ENCODE data around the gene DCAF17.
"Not testable (repeated sequence)": the region's sequence is repeated elsewhere in the genome, so short reads cannot be mapped to it uniquely, and the experiment has no call there.

Gene DCAF17

DNA sequence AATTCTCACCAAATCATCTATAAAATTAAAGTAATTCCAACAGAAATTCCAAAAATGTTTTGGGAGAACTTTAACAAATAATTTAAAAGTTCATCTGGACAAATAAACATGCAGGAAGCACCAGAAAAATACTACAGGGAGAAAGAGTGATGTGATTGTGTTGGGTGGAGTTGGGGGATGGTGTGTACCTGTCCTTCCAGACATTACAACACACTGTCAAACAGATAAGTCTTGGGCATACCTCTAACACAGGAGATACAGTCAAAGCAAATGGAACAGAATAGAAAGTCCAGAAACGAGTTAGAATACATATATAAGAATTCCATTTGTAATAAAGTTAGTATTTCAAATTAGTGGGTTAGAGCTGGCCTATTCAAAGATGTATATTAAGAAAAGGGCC, 22.8 kb upstream of the DCAF17 start:
- DNase-seq = no peak

DNA sequence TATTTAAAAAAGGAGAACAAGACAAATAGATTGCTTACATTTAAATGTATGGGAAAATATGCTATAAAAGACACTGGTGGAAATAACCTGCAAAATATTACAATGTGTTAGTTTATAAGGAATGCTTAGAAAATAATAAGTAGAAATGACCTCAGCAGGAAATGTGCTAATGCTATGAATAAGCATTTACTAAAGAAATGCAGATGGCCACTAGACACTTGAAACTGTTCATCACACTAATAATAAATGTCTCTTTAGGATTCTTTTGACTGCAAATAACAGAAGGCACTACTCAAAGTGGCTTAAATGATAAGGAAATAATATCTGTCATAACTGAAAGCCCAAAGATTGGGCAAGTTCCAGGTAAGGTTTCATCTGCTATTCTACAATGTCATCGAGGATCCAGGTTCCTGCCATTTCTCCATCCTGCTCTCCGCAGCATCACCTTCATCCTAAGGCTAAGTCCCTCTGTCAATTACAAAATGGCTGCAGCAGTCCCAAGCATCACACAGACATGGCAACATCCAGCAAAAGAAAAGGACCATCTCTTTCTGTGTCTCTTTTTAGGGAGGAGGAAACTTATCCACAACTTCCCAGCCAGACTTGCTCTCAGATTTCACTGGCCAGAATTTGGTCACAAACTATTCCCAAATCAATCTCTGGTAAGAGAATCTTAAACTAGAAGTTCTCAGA, 22.1 kb upstream of the DCAF17 start:
- DNase-seq = no peak

DNA sequence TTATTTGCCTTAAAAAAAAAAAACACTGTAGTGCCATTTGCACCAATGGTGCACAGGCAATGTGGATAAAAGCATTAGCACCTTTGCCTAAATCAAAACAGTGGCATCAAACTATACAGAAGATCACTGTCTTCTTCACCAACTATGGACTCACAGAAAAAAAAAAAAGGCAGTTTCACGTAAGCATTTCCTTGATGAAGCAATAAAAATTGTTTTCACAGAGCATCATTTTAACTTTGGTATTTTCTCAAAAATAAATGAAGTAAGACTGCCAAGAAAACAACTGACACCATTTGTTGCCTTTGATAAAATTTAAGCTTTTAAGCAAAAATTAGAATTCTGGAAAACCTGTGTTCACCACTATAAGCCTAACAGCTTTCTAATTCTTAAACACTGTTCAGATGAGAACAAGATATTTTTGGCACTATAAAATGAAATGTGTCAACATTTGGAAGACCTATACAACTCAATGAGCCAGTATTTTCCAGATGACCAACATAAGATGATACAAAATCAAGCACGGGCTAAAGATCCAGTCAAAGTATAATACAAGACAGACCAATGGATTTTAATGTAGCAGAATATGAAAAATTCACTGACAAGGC, 21.4 kb upstream of the DCAF17 start:
- no peak for DNase-seq

DNA sequence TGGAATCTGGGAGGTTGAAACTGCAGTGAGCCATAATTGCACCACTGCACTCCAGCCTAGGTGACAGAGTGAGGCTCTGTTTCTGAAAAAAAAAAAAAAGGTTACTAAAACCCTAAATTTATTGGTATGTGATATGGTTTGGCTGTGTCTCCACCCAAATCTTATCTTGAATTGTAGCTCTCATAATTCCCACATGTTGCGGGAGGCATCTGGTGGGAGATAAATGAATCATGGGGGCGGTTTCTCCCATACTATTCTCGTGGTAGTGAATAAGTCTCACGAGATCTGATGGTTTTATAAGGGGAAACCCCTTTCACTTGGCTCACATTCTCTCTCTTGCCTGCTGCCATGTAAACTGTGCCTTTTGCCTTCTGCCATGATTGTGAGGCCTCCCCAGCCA, 19.4 kb upstream of the DCAF17 start:
- not testable (repeated sequence) for DNase-seq

DNA sequence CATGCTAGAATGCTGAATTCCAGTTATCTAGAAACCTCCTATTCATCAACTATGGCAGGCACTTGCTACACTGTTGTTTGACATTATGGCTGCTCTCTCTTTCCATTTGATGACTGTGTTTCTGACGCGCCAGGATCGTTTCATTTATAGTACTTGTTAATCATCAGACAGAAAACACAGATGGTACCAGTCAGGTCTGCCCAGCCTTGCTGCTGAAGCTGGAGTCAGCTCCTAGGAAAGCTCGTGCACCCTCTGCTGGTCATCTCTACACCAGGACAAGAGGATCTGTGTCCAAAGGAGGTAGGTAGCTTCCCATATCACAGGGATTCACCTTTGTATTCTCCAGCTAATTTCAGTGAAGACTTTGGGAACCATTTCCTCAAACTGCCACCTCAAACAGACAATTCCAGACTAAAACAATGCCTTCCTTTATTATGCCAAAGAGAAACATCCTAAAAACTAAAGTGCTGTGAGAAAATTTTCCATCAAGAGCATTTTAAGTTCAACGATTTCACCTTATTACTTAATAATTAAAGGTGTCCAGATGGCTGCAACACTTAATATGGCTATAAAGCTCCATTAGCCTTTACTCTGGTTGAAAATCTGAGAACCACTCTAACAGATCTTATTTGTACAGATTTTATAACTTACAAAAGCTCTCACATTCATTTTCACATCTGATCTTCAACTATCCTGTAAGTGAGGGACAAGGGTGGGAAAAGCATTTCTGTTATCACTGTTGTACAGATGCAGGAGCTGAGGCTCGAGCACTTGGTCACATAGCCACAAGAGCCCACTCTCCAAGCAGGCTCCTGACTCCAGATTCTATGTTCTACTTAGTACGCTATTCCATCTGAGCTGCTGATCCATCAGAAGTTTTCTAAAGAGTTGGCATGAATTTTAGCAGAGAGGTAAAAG, 17.8 kb upstream of the DCAF17 start:
- peak; percentile 99 for DNase-seq

DNA sequence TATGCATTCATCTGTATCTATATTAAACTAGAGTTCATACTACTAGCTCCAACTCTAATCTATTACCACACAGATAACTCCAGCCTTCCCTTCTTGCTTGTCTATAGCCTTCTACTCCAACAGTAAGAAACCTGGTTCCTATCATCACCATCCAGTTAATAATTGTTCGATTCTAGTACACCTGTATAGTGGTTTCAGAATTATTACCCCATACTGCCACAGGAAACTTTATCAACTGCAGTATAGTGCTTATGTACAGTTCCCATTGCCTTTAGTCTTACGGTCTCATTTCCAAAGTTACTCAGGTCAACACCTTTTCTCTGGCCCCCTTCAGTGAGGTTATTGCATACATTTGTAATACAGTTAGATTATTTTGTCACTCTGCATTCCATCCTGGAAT, 14.7 kb upstream of the DCAF17 start:
- DNase-seq = no peak

DNA sequence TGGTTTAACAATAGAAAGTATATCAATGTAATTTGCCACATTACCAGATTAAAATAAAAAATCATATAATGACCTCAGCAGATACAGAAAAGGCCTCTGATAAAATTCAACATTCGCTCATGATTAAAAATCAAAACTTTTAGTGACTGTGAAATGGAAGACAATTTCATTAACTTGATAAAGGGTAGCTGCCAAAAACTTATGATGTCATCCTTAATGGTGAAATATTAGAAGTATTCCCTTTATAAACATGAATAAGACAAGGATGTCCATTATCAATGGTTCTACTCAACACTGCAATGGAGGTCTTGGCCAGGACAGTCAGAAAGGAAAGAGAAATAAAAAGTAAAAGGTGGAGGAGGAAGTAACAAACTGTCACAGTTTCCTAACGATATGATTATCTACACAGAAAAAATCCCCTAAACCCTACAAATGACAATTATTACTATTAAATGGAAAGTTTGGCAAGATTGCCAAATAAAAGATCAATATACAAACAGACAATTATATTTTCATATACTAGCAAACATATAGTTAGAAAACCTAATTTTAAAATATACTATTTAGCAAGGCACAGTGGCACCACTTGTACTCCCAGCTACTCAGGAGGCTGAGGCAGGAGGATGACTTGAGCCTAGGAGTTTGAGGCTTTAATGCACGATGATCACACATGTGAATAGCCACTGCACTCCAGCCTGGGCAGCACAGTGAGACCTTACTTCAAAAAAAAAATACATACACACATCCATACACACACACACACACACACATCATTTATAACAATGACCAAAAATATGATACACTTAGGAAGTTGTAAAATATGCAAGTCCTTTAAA, 13.1 kb upstream of the DCAF17 start:
- no peak for DNase-seq

DNA sequence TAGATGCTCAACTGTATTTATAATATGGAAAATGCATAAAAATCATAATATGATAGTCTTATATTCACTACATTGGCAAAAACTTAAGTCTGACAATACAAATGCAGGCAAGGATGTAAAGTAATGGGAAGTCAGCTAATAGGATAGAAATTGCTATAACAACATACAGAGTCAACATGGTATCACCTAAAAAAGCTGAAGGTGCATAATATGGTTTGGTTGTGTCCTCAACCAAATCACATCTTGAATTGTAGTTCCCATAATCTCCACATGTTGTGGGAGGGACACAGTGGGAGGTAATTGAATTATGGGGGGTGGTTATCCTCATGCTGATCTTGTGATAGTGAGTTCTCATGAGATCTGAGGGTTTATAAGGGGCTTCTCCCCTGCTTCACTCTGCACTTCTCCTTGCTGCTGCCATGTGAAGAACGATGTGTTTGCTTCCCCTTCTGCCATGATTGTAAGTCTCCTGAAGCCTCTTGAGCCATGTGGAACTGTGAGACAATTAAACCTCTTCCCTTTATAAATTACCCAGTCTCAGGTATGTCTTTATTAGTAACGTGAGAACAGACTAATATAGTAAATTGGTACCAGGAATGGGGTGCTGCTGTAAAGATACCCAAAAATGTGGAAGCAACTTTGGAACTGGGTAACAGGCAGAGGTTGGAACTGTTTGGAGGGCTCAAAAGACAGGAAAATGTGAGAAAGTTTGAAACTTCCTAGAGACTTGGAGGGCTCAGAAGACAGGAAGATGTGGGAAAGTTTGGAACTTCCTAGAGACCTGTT, 11.1 kb upstream of the DCAF17 start:
- DNase-seq = not testable (repeated sequence)

DNA sequence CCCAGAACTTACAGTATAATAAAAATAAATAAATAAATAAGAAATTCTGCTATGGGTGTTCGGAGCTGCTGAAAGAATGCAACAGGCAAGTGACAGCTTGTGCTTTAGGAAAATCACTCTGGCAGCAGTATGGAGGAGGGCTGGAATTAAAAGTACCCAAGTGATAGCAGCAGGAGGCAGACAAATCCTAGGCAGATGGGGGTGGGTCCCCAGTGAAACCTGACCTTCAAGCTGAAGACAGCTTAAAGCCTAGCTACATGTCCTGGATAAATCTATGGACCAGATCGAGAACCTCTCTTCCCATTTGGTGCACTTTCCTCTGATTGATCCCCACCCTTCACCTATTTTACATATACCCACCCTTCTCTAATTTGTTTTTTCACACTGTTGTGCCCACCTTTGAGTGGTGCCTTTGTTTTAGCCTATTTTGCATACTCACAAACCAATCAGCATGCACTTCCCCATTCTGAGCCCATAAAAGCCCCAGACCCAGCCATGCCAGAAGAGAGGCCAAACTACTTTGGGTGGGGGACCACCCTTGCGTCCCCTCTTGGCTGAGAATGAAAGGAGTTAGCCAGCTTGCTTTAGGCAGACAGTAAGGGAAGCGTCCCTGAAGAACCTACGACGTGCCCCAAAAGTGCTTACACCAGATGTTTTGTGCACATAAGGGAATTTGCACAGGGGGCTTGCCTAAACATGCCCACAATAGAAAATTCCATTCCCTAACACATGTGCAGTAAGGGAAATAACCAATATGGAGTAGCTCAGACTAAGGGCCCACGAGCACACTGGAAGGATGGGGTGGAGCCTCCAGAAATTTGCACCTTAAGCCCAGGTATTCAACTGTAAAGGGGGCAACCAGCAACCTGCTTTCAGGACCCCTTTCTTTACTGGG, 3.3 kb upstream of the DCAF17 start:
- DNase-seq = peak; percentile 51

DNA sequence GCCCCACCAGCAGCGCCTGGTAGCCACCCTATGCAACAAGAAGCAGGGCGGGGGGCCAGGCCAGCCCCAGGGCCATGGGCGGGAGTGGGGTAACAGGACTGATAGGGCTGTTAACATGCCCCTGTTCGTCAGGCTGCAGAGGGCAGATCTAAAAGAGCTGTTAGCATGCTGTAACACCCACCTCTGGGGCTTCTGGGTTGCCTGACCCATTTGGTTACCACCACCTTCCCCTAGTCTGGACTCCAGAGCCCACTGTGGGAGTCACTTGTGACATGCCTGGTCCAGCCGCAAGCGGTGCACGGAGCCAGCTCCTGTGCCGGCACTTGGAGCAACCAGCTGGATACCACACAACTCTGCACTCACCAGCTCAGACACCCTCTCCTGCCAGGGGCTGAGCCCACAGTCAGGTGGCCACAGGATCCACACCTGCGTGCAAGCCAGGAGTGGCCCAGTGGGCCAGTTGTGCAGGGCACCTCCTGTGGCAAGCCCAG, 2.3 kb upstream of the DCAF17 start:
- DNase-seq = no peak

DNA sequence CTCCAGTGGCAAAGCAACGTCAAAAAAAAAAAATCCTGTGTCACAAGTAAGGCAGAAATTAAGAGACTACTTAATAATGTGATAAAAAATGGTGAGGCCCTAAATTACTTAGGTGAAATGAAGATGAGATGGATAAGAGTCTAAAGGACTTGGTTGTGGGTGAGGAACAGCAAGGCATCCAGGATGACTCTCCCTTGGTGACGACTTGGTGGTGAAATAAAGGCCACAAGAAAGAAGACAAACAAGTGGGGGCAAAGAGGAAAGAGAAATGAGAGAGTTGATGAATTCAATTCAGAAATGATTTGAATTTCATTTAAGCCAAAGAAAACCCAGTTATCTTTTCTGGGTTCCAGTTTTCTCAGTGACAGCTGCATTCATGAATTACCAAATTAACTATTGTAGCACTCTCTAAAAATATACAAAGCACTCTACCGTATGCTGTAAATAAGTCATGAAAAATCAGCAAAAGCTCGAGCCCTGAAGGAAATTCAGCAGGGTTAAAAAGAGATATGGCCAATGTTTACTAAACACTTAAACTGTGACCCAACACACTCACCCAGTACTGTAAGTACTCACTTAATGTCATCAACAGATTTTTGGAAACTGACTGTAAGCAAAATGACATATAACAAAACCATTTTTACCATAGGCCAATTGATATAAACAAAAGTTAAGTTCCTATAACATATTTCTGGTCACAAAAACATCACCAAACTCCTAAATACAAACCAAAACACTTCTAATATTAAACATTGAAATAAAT, 1.6 kb upstream of the DCAF17 start:
- no peak for DNase-seq

DNA sequence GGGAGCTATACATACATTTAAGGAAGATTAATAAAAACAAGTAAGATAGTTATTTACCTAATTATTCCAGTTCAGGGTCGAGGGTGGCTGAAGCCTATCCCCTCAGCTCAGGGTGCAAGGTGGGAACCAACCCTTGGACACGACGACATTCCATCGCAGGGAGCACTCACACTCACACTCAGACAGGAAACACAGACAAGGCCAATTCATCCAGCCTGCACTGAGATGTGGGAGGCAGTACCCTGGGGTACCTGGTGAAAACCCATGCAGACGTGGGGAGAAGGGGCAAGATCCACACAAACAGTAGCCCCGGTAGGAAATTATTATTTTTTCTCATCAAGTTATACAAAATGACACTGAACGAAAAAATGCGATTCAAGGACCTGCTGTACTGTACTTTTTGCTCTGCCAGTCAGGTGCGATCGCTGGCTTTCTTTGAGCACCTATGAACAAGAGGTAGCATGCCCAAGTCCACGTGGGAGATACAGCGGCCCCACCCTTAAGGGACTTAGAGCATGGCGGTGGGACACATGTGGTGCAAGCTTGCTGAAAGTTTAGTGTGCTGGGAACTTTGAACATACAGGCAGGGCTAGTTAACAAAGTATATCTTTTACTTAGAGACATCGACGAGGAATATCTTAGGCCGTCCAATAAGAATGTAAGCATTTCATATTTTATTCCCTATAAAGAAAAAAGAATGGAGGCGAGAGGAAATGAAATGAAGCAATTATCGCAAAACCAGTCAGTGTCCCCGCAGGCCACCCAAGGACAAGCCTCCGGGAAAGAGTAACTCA, 860 bp upstream of the DCAF17 start:
- peak; percentile 53 for DNase-seq

DNA sequence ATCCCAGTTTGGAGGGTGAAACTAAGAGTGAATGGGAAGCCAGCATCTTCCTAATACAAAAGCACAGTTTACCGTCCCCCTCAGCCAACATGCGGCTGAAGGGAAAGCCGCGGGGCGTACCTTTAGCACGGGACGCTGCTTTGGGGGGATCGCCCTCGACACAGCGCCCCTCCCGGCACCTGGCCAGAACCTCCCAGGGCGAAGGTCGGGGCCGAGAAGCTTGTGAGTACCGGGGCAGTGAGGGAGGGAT, 338 bp upstream of the DCAF17 start, which contains the start of gene METTL8:
METTL8 (minus strand) TSS at position 228 of the 250 bp plus-strand sequence. CDS start 41,805 bp downstream, outside the sequence.
- no peak for DNase-seq

DNA sequence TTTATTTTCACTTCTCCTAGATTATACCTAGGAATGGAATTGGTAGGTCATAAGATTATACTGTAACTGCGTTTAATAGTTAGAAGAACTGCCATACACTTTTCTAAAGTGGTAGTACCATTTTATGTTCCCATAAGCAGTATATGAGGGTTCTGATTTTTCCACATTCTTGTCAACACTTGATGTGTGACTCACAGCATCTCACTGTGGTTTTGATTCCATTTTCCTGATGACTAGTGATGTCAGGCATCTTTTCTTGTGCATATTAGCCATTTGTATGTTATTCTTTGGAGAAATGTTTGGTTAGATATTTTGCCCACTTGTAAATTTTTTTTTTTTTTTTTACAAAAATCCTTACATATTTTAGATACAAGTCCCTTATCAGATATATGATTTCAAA, 2.3 kb downstream of the DCAF17 start:
- DNase-seq = no peak

DNA sequence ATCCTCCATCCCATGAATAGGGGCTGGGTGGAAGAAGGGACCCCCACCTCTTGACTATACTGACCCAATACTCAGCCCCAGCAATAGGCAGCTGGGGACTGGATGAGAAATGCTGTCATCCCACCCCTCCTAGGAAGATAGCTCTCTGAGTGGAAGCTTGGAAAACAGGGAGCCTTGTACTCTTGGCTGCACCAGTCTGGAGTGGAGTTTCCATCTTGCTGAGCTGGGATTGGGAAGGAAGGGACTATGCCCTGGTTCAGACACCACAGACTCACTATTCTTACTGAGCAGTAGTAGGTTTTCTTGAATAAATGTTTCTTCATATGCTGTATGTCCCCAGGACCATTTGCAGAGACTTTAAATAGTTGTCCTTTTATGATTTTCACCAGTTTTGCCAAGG, 7.4 kb downstream of the DCAF17 start:
- no peak for DNase-seq

DNA sequence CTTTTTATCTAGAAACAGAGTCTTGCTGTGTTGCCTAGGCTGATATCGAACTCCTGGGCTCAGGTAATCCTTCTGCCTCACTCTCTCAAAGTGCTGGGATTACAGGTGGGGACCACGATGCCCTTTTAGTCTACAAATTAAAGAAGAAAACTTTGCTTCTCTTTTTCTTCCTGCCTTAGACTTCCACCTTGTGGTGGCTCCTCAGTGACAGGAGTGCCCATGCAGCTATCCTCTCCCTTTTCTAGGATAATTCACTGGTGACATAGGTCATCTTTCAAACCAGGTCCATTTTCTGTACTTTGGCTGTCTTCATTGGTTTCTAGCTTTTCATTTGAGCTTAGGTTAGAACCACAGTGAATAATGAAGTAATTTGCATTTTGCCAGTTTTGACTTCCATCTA, 13.6 kb downstream of the DCAF17 start:
- DNase-seq = no peak

DNA sequence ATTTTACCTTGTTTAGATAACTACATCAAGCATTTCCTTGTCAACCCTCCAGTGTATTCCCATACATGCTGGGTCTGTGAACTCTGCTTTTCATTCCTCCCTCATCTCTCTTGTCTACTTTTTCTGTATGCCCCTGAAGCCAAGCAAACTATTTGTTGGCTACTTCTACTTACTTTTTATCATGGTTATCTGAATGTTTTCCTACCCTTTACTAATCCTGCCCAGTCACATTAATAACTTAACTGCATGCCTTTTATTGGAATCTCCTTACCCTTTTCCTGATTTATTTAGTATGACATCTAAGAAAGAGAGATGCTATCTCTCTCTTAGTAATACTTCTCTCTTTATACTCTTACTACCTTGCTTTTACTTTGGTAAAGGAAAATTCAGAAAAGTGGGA, 17.0 kb downstream of the DCAF17 start:
- no peak for DNase-seq

DNA sequence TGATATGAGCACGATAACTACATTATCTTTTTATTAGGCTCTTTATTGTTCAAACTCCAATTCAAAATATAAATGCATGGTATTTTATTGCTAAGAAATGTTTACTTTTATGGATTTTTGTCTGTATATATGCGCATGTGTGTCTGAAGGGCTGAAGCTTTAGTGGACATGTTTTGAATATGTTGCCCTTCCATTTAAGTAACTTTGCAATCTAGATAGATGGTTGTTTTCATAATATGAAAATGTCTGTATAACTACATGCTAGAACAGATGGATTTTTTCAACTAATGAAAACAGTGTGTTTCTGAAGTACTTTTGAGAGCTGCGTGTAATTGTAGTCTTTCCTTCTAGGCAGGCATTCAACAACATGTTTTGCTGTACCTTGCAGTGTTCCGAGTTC, 18.7 kb downstream of the DCAF17 start:
- no peak for DNase-seq

DNA sequence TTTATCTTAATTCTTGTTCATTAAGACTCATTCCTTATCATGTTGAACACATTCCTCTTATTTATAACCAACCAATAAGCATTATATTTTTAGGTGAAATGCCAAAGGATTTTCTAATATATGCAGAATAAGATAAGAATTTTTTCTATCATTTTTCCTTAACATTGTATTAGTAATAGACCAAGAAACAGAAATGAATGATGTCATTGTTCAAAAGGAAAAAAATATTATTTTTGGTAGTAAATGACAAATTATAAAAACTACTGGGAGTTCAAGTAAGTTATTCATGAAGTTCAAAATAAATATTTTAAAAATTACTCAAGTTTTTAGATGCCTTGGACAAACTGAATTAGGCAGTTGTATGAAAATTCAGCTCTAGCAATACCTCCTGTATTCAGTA, 25.5 kb downstream of the DCAF17 start:
- no peak for DNase-seq

All from NCI-H1694 treated with DMSO at 0.1 percent for 48 hours (cell line).